22Rv1 (cell line): ENCODE results near the gene FAM184A.

Experiments used
- CTCF ChIP-seq: fragments of 450-650 bp; IDR thresholded peaks from 2 replicates; pipeline ENCODE4 v1.5.1; 2017; ENCODE audit warnings: mild to moderate bottlenecking
- ZFX ChIP-seq: fragments of 450-650 bp; IDR thresholded peaks from 2 replicates; pipeline ENCODE4 v1.6.1; 2017; ENCODE audit warnings: antibody characterized with exemption, borderline replicate concordance

- TF ChIP-seq CTCF (no peak), ZFX (no peak)
Observed at GRCh38 chr6:119060255-119060907, 18.1 kb downstream of the FAM184A start.
